ENCODE measurements around the gene PIK3R1. TPM values are rescaled to one million over a fixed set of nuclear protein-coding genes. Genes with fewer than 3 reads are reported as not detected.

The PIK3R1 gene
- total and polyA plus RNA-seq, 2 experiments from 2014 or later: 5.9 to 9.8 TPM

- DNase-seq (ENCODE audit: low spot score) (no peak), ATAC-seq (no peak)
- Mint-ChIP-seq H3K36me3 (ENCODE audit: low read depth) (peaks cover 27% of the 10 kb centered on the region), H3K4me3 (peak overlapping the region; percentile 33), H3K27ac (peak overlapping the region; percentile 6; the same call in 1 of the 2 replicates), H3K9me3 (no peaks in the 10 kb centered on the region), H3K27me3 (ENCODE audit: insufficient read depth, low read depth, poor library complexity) (peaks cover 1% of the 10 kb centered on the region), H3K4me1 (peaks cover 52% of the 10 kb centered on the region)
- Histone ChIP-seq H3K27me3 (ENCODE audit: insufficient read depth) (no peaks in the 10 kb centered on the region), H3K9me2 (ENCODE audit: insufficient read depth) (no peaks in the 10 kb centered on the region), H3K4me3 (no peak overlapping the region), H3K4me1 (ENCODE audit: insufficient read depth) (peaks cover 45% of the 10 kb centered on the region), H3K36me3 (ENCODE audit: insufficient read depth) (peaks cover 4% of the 10 kb centered on the region; the same call in 1 of the 2 replicates), H4K20me1 (replicated peaks; ENCODE audit: insufficient read depth) (no peaks in the 10 kb centered on the region), H2AFZ (no peak overlapping the region), H3K4me2 (peak overlapping the region; percentile 9; the same call in 1 of the 2 replicates), H3K79me2 (replicated peaks; ENCODE audit: insufficient read depth) (no peaks in the 10 kb centered on the region), H3F3A (replicated peaks; ENCODE audit: low read depth) (no peaks in the 10 kb centered on the region), H3K27ac (ENCODE audit: low read depth) (no peak overlapping the region)
- TF ChIP-seq EZH2phosphoT487 (IDR thresholded peaks at IDR 0.05; ENCODE audit: unreplicated experiment) (no peak), POLR2AphosphoS5 (IDR thresholded peaks at IDR 0.05; ENCODE audit: low read depth) (no peak), JUNB (IDR thresholded peaks at IDR 0.05; ENCODE audit: unreplicated experiment) (no peak), STAT1 (IDR thresholded peaks at IDR 0.05; ENCODE audit: unreplicated experiment) (no peak), ZNF331 (CRISPR knock-in tag; IDR thresholded peaks at IDR 0.05; ENCODE audit: low read depth) (no peak), EZH2 (IDR thresholded peaks at IDR 0.05; ENCODE audit: low read depth, unreplicated experiment) (no peak), ETS1 (IDR thresholded peaks at IDR 0.05) (no peak), CREB1 (CRISPR knock-in tag; IDR thresholded peaks at IDR 0.05; ENCODE audit: low read depth) (no peak), CTCF (conservative IDR thresholded peaks at IDR 0.05; ENCODE audit: low read depth in 2 of 2) (no peak)
- TF ChIP-seq, protein P1, sequence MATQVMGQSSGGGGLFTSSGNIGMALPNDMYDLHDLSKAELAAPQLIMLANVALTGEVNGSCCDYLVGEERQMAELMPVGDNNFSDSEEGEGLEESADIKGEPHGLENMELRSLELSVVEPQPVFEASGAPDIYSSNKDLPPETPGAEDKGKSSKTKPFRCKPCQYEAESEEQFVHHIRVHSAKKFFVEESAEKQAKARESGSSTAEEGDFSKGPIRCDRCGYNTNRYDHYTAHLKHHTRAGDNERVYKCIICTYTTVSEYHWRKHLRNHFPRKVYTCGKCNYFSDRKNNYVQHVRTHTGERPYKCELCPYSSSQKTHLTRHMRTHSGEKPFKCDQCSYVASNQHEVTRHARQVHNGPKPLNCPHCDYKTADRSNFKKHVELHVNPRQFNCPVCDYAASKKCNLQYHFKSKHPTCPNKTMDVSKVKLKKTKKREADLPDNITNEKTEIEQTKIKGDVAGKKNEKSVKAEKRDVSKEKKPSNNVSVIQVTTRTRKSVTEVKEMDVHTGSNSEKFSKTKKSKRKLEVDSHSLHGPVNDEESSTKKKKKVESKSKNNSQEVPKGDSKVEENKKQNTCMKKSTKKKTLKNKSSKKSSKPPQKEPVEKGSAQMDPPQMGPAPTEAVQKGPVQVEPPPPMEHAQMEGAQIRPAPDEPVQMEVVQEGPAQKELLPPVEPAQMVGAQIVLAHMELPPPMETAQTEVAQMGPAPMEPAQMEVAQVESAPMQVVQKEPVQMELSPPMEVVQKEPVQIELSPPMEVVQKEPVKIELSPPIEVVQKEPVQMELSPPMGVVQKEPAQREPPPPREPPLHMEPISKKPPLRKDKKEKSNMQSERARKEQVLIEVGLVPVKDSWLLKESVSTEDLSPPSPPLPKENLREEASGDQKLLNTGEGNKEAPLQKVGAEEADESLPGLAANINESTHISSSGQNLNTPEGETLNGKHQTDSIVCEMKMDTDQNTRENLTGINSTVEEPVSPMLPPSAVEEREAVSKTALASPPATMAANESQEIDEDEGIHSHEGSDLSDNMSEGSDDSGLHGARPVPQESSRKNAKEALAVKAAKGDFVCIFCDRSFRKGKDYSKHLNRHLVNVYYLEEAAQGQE (IDR thresholded peaks at IDR 0.05; ENCODE audit: unreplicated experiment): no peak
Measured at GRCh38 chr5:68290847-68291246, 75.3 kb downstream of the PIK3R1 start.
